ENCODE results near the gene GSE1.

DNA sequence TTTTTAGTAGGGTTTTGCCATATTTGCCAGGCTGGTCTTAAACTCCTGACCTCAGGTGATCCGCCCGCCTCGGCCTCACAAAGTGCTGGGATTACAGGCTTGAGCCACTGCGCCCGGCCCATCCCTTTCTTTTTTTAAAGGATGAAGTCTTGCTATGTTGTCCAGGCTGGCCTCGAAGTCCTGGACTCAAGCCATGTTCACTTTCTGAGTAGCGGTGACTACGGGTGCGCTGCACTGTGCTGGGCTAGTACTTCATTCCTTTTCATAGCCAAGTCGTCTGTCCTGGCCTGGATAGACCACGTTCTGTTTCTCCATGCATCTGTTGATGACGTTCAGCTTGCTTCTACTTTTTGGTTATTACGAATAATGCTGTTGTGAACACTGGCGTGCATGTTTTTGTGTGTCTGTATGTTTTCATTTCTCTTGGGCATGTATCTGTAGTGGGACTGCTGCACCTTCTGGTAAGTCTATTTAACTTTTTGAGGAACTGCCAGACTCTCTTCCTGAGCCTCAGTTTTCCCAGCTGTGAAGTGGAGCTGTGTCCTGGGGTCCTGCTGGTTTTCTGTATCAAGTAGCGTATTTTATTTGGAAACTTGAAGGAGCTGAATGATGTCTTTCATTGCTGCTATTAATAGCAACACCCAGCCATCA is 40.0 kb upstream of the GSE1 start:
- TF ChIP-seq, protein P1, sequence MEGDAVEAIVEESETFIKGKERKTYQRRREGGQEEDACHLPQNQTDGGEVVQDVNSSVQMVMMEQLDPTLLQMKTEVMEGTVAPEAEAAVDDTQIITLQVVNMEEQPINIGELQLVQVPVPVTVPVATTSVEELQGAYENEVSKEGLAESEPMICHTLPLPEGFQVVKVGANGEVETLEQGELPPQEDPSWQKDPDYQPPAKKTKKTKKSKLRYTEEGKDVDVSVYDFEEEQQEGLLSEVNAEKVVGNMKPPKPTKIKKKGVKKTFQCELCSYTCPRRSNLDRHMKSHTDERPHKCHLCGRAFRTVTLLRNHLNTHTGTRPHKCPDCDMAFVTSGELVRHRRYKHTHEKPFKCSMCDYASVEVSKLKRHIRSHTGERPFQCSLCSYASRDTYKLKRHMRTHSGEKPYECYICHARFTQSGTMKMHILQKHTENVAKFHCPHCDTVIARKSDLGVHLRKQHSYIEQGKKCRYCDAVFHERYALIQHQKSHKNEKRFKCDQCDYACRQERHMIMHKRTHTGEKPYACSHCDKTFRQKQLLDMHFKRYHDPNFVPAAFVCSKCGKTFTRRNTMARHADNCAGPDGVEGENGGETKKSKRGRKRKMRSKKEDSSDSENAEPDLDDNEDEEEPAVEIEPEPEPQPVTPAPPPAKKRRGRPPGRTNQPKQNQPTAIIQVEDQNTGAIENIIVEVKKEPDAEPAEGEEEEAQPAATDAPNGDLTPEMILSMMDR (IDR thresholded peaks at IDR 0.05), result no peak
- no peak for TF ChIP-seq POLR2A (IDR thresholded peaks at IDR 0.05)

All from thyroid gland (tissue), 4 donors.